Esophagus squamous epithelium (tissue), 4 donors: Measurements from ENCODE around the gene TMEM178B.

Experiments used
- CTCF ChIP-seq, 6 experiments: fragments of 450-650 bp in 4 of 6; fragments of 200-600 bp in 2 of 6; sonication (generic) in 2 of 6; IDR thresholded peaks; one replicate each; pipeline ENCODE4 v1.5.1; 2016 to 2019; ENCODE audit warnings: antibody characterized with exemption in 6 of 6, mild to moderate bottlenecking in 4 of 6, moderate library complexity in 4 of 6
- POLR2A ChIP-seq, 4 donors: fragments of 450-650 bp; IDR thresholded peaks; one replicate each; pipeline ENCODE4 v1.6.1; 2017; ENCODE audit warnings: antibody characterized with exemption in 4 of 4, mild to moderate bottlenecking in 4 of 4, moderate library complexity in 3 of 4

- TF ChIP-seq CTCF (IDR thresholded peaks at IDR 0.05) (no peak), POLR2A (IDR thresholded peaks at IDR 0.05) (no peak)
These were observed 380.5 kb downstream of the TMEM178B start for GRCh38 chr7:141454338-141454737.
